ENCODE measurements around the gene GTPBP8.
"Not testable (repeated sequence)": the region's sequence is repeated elsewhere in the genome, so short reads cannot be mapped to it uniquely, and the experiment has no call there.

GTPBP8 gene

DNA sequence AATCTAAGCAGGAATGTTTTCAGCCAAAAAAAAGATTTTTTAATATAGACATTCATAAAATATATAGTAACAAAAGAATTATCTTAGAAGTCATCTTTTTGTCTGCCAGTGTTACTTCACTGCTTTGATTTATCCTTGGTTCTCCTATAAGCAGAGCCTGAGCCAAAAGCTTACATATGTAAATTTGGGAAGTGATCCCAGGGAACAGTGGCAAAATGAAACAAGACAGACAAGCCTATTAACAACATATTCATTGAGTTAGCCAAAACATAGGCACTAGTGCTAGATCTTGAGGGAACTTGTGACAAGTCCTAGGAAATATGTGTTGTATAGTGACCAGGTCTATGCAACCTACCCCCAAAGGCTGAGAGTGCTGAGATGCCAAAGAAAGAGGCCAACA is 11.3 kb downstream of the GTPBP8 start:
- no peak for DNase-seq

DNA sequence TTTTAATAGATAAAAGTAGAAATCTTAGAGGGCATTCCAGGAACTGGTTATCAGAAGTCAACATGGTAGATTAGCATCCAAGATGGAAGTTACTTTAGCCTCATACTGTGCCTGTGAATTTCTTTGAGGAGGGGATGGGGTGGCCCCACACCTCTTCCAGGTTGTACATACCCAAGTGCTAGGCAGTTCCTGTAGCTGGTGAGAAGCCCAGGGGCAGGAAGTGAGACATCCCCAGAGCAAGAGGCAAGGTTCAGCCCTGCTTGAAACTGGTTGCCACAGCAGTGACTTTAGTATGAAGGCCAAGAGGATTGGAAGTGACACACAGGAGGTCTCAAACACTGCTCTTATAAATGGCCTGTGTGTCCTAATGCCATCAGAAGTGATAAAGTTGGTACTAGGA is 11.9 kb downstream of the GTPBP8 start:
- no peak for DNase-seq

DNA sequence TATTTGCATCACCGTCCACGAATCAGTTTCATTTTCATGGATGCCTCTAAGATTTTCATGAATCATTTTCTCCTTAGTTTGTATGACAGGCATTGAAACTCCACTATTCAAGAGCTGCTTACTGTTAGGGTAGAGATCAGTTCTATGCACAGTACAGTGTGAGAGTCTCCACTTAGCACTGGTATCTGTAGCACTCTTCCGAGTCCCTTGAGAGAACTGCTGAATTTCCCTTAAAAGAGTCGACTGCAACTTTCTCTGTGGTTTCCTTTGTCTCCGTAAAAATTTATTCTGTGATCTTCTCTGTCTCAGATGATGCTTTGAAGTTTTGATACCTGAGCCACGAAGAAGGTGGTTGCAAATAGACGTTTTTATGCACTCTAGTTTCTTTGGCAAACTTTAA is 14.8 kb downstream of the GTPBP8 start:
- DNase-seq = no peak

DNA sequence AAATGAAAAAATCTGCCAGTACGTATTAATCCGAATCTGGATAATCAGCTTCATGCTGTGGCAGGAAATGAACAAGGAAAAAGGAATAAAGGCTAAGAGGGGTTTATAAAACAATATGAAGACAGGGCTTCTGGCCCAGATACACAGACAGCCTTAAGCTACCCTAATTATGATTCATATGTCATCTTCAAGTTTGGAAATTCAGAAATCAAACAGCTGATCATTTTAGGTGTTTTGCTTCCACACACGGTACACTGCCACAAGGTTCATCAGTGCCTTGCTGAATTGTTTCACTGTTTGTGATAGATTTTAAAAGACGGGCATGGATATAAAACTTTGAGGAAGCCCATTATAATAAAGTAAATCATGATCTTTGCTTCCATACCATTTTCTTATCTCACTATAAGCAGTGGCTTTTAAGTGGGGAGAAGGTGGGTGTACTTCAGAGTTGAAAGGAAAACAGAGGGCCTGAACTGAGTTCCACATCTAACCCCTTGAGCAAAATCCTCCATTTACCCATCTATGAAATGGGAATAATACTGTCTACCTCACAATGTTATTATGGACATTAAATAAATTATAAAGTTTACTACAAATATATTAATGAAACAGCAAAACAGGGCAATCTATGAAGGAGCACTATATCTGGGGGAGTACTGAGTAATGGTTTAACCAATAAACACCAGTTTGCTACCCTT is 15.7 kb downstream of the GTPBP8 start:
- DNase-seq = no peak

DNA sequence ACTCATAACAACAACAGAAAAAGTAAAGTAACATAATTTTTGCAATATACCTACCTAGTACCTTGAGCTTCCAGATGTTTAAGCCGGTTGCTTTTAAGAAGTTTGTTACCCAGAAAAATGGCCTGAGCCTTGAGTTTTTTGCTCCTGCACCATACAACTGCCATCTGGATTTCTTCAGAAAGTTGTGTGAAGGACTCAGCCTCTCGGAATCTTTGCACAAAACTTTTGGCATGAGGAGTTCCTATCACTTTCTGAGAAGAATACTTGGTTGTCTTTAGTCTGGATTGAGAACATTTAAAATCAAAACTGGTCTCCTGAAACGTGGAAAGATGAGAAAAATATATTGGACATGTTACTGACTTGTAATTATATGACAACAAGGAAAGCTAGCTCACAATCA is 17.3 kb downstream of the GTPBP8 start:
- DNase-seq = no peak

DNA sequence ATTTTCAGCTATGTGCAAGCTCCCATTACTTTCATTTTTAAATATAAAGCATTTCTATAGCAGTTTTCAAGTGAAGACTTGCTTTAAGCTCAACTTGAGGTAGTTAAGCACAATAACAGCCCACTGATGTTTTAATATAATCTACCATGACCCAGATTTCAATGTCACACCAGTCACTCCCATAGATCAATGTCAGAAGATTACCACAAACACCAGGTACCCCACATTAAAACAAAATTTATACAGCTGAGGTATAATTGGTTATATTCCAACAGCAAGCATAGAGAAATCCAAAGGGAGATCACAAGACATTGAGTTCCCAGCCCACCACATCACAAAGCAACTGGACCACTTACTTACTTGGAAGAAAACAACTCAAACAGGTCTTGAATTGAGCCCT is 22.8 kb downstream of the GTPBP8 start:
- DNase-seq = no peak

DNA sequence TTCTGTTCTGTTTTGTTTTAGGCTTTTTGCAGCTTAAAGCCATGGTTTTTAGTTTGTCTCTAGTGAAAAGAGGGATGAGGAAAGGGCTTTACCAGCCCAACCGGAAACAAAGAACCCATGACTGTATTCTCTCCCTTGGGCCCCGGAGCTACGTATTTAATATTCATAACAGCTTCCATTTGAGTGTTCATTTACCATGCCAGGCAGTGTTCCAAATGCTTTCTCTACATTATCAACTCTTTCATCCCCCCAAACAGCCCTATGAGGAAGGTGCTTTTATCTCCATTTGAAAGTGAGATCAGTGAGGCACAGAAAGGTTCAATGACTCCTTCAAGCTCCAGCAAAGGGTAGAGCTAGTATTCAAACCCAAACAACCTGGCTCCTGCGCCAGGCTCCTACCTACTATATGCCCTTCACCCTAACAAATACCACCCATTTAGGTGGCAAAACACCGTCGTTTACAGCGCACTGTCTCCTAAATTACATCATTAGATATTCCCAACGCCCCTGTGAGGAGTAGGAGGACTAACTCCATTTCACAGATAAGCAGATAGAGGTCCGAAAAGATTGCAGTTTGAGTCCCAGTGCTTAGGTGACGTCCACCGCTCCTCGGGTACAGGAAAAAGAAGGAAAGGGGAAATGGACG is 27.9 kb downstream of the GTPBP8 start:
- DNase-seq = no peak

DNA sequence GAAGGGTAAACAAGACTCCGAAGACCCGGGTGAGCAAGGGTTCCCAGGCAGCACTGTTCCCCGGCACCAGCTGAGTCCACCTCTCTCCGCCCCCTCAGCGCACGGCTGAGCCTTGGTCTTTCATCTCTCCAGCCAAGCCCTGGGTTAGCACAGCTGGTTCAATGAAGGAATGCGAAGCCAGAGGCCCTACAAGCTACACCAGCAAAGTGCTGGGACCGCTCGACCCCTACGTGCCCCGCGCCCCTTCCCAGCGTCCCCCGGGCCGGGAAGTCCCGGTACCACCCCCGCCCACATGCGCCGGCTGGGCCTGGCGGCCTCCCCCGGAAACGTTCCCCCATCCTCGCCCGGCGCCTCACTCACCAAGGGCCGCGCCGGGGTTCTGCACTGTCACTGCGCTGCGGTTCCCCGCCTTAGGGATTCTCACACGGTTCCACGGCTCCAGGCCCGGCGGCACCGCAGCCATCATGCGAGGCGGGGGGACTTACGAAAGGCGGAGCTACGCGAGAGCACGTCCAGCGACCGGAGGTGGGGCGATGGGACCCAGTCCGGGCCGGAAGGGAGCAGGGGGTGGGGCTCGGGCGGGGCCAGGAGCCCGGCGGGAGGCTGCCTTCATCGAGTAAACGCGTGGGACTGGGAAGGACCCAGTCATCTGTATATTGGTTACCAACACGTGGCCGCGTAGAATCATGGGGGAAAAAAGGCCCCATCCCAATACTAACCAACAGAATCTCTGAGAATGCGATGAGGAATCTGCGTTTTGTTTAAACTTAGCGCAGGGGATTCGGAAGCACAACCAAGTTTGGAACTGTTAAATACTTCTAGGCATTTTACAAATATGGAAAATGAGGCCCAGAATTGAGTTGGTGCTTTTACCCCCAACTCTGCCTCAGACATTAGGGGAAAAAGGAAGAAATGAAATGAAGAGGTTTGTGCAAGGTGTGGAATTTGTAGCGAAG is 28.7 kb downstream of the GTPBP8 start:
- DNase-seq = peak; percentile 91

DNA sequence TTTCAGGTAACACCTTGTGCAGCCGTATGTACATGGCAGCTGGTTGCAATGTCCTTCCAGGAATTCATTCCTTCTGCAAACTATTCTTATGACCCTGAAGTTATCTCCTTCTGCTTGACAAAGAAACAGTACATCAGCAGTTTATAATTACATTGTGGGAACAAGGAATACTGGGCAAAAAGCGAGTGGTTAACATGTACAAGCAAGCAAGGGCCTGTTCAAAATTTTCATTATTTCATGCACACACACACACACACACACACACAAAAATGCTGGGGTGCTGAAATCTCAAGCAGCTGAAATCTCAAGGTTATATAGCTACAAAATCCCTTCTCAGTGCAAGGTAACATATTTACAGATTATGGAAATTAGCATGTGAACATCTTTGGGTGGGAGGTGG is 30.7 kb downstream of the GTPBP8 start:
- no peak for DNase-seq

DNA sequence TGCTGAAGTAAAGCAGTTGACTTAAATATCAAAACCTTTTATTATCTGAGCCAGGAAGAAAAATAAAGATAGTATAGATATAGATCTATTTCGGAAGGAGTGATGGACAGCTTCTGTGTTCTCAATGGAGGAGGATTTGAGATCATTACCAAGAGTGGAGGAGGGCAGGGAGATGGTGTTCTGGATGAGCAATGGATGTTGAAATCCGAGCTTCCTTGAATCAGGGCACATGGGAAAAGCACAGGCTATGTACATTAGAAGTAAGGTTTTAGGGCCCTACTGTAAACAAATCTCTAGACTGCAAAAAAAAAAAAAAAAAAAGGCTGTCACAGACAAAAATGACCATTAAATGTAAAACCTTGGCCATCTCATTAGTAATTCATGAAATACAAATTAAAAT is 43.2 kb downstream of the GTPBP8 start:
- DNase-seq = no peak

DNA sequence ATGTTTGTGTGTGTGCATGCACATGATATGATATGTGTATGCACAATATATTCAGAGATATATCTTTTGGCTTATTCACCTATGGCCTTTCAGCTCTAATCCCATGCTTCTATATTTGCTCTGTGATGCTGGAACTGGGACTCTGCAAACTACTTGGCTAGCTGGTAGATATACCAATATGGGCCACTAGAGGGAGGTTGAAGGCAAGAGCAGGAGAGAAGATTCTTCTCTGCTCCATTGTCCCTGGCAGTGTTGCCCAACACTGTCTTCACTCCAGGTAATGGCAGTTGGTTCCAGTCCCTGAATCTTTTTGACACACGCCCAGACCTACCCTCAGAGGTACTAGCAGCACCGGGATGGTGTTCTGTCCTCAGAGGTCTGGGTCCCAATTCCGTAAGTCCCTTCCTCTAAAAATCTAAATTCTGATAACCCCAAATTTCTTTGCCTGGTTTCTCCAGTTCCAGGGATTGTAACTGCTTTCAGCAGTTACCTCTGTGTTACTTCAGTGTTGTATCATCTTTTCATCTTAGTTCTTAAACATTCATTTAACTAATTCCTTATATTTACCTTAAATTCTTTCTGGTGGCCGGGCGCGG is 44.7 kb downstream of the GTPBP8 start:
- DNase-seq = peak; percentile 74

DNA sequence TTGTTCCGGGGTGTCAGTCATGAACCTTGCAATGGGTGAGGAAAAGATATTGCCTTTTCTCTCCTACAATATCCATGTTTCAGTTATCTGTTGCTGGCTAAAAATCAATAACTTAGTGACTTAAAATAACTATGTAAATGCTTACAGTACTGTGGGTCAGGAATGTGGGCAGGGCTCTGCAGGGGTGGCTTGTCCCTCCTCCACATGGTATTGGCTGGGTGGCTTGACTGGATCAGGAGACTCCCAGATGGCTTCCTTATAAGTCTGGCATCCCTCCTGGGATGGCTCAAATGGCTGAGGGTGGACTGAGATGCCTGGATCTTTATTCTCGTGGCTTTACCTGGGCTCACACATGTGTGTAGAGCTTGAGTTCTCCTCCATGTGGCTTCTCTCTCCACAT is 47.5 kb downstream of the GTPBP8 start:
- DNase-seq = no peak

DNA sequence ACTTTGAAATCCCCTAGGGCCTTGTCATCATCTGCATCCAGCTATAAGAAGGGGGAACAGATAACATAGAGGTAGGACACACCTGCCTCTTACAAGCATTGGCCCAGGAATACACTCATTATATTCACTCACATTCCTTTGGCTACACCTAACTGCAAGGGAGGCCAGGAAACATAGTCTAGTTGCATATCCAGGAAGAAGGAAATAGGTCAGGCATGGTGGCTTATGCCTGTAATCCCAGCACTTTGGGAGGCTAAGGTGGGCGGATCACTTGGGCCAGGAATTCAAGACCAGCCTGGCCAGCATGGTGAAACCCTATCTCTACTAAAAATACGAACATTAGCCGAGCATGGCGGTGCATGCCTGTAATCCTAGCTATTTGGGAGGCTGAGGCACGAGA is 48.8 kb downstream of the GTPBP8 start:
- DNase-seq = no peak

DNA sequence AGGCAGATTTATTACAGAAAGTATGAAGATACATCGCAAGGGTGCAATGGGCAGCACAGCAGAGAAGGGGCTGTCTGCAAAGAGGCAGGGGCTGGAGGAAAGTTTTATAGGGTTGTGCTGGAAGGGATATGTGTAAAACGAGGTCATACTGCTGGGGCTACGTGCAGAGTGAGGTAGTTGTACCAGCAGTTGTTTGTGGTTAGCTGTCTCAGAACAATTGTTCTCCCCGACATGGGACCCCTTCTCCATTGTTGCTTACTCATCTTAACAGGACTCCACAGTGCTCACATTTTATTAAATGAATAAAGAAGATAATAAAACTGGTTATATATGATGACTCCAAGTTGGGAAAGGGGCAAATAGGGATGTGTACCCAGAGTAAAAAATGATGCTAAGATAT is 49.4 kb downstream of the GTPBP8 start:
- DNase-seq = no peak

DNA sequence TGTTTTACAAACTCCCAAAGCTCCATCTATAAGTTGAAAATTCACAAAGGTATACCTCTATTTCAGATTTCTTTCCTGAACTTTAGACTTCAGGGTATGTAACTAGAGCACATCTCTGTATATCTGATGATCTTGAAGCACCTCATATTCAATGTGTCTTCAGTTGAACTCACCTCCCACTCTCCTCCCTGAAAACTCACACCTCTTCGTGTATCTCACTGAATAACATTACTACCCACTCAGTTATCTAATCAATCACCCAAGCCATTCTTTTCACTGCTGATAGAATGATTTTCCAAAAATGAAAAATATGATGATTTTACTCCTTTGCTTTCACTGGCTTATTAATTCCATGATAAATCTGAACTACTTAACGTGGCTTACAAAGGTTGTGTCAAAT is 52.9 kb downstream of the GTPBP8 start:
- no peak for DNase-seq

DNA sequence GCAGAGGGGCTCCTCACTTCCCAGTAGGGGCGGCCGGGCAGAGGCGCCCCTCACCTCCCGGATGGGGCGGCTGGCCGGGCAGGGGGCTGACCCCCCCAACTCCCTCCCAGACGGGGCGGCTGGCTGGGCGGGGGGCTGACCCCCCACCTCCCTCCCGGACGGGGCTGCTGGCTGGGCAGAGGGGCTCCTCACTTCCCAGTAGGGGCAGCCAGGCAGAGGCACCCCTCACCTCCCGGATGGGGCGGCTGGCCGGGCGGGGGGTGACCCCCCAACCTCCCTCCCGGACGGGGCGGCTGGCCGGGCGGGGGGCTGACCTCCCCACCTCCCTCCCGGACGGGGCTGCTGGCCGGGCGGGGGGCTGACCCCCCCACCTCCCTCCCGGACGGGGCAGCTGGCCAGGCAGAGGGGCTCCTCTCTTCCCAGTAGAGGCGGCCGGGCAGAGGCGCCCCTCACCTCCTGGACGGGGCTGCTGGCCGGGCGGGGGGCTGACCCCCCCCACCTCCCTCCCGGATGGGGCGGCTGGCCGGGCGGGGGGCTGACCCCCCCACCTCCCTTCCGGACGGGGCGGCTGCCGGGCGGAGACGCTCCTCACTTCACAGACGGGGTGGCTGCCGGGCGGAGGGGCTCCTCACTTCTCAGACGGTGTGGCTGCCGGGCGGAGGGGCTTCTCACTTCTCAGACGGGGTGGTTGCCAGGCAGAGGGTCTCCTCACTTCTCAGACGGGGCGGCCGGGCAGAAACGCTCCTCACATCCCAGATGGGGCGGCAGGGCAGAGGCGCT is 55.6 kb downstream of the GTPBP8 start:
- not testable (repeated sequence) for DNase-seq

DNA sequence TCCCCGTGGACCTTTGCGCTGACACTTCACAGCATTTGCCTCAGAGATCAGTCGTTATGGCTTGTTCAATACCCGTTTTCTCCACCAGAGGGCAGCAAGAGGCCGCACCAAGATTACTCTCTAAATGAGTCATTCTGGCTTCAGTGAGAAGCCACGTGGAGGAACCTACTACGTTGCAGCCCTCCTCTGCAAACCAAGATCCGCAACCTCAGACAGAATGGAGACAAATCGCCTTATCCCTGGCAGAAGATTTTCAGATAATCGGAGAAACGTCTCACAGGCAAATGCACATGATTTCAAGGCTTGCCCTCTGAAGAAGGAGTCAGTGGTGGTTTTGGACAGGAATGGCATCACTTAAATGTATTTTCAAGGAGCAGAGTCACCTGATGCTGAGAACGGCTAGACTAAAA is 60.5 kb downstream of the GTPBP8 start:
- DNase-seq = peak; percentile 85
